Keratinocyte (primary cell): ENCODE measurements around the gene FLII. TPM values are rescaled to one million over a fixed set of nuclear protein-coding genes. Genes with fewer than 3 reads are reported as not detected.

Experiments used
- DNase-seq: peaks from one replicate; pipeline ENCODE4 v3.0.0-alpha.2; 2011; ENCODE audit warnings: low read depth, missing footprints, low spot score
- FAIRE-seq: peaks from 2 replicates; lab custom pipeline; 2011; peaks lifted over from hg19 to GRCh38; lab: Jason Lieb, UNC
- H2AFZ ChIP-seq: 2 replicates; pipeline ENCODE4 v1.6.0; 2012; ENCODE audit warnings: low read length, control low read depth, inconsistent platforms; ENCODE audit not compliant: control insufficient read depth
- H3K27ac ChIP-seq: 2 replicates; pipeline ENCODE4 v1.5.1; 2011; ENCODE audit warnings: low read length; ENCODE audit not compliant: control insufficient read depth, insufficient read depth
- H3K27me3 ChIP-seq: 3 replicates; pipeline ENCODE4 v1.6.0; 2011; ENCODE audit warnings: low read length; ENCODE audit not compliant: control insufficient read depth, insufficient read depth; ENCODE audit errors: extremely low read depth
- H3K36me3 ChIP-seq, 2 experiments: 2 replicates in 1 of 2; 3 replicates in 1 of 2; pipeline ENCODE4 v1.5.1; 2011; ENCODE audit warnings: low read length in 2 of 2, mild to moderate bottlenecking in 1 of 2; ENCODE audit not compliant: control insufficient read depth in 2 of 2, insufficient read depth in 2 of 2; ENCODE audit errors: extremely low read depth in 1 of 2
- H3K4me1 ChIP-seq: 3 replicates; pipeline ENCODE4 v1.5.1; 2011; ENCODE audit warnings: low read length; ENCODE audit not compliant: control insufficient read depth, insufficient read depth; ENCODE audit errors: extremely low read depth
- H3K4me2 ChIP-seq: 3 replicates; pipeline ENCODE4 v1.6.0; 2011; ENCODE audit warnings: low read depth, low read length; ENCODE audit not compliant: control insufficient read depth, insufficient read depth; ENCODE audit errors: extremely low read depth
- H3K4me3 ChIP-seq, 3 experiments: fragments of 200-600 bp in 1 of 3; sonication (generic) in 1 of 3; 2 replicates in 2 of 3; 3 replicates in 1 of 3; pipeline ENCODE4 v1.5.1; 2011 to 2016; ENCODE audit warnings: low read length in 3 of 3, mild to moderate bottlenecking in 3 of 3, control low read depth in 2 of 3, inconsistent platforms in 1 of 3, low read depth in 1 of 3, mixed read lengths in 1 of 3, mixed run types in 1 of 3, moderate library complexity in 1 of 3; ENCODE audit not compliant: control insufficient read depth in 2 of 3, insufficient read depth in 2 of 3; ENCODE audit errors: extremely low read depth in 1 of 3
- H3K79me2 ChIP-seq: 2 replicates; pipeline ENCODE4 v1.6.0; 2012; ENCODE audit warnings: low read length; ENCODE audit not compliant: control insufficient read depth, insufficient read depth
- H3K9ac ChIP-seq: 3 replicates; pipeline ENCODE4 v1.6.0; 2011; ENCODE audit warnings: low read length; ENCODE audit not compliant: control insufficient read depth, insufficient read depth; ENCODE audit errors: extremely low read depth
- H3K9me1 ChIP-seq: 3 replicates; pipeline ENCODE4 v1.6.0; 2011; ENCODE audit warnings: low read length; ENCODE audit not compliant: control insufficient read depth, insufficient read depth; ENCODE audit errors: extremely low read depth
- H3K9me3 ChIP-seq: 2 replicates; pipeline ENCODE4 v1.5.1; 2012; ENCODE audit warnings: low read depth, low read length; ENCODE audit not compliant: control insufficient read depth
- H4K20me1 ChIP-seq: 3 replicates; pipeline ENCODE4 v1.6.0; 2011; ENCODE audit warnings: low read length; ENCODE audit not compliant: control insufficient read depth, insufficient read depth; ENCODE audit errors: extremely low read depth
- CTCF ChIP-seq, 3 experiments: IDR thresholded peaks in 1 of 3; conservative IDR thresholded peaks in 1 of 3; optimal IDR thresholded peaks in 1 of 3; 2 replicates in 2 of 3; 3 replicates in 1 of 3; pipeline versions ENCODE3 to v1.5.1; 2011; ENCODE audit warnings: low read length in 3 of 3, mild to moderate bottlenecking in 3 of 3, moderate library complexity in 2 of 3, control low read depth in 1 of 3, inconsistent platforms in 1 of 3; ENCODE audit not compliant: insufficient read depth in 2 of 3; ENCODE audit errors: extremely low read depth in 1 of 3
- EZH2 ChIP-seq: IDR thresholded peaks from one replicate; pipeline ENCODE4 v1.6.1; 2012; ENCODE audit warnings: inconsistent platforms, mild to moderate bottlenecking, low read length, moderate library complexity
- dilution Hi-C: fragments of 300-500 bp; cut with MboI; formaldehyde crosslinking; loops from one replicate; pipeline ENCODE4 v1.7.0; 2020; ENCODE audit warnings: low sequenced_read_pairs; ENCODE audit not compliant: extremely low pct_ligation_motif_present
- polyA plus RNA-seq, 5 experiments: library from polyadenylated mRNA; depleted of rRNA in 3 of 5; stranded (reverse) in 3 of 5; stranded (forward) in 1 of 5; unstranded in 1 of 5; fragments of >200 nt; gene quantifications; 1 replicate in 1 of 5; 2 replicates in 3 of 5; 3 replicates in 1 of 5; pipeline versions ENCODE4 v1.2.1 to v1.2.3, GENCODE V29; 2011 to 2012; ENCODE audit warnings: missing spikeins in 2 of 5, low read depth in 1 of 5, low replicate concordance in 1 of 5

Gene FLII
- polyA plus RNA-seq, 1 donor (not counting 4 experiments of a cell fraction or from before 2014, with no cell fraction given) = 376 TPM

GRCh38 chr17:18224053-18224386 lies 34.5 kb downstream of the FLII start:
- Histone ChIP-seq H3K27me3 (no peaks in the 10 kb centered on the region), H3K4me3 (no peak overlapping the region), H3K4me1 (peaks cover 8% of the 10 kb centered on the region), H3K27ac (no peak overlapping the region), H3K4me2 (no peak overlapping the region), H2AFZ (no peak overlapping the region), H3K9me1 (peaks cover 2% of the 10 kb centered on the region), H3K36me3 (no peaks in the 10 kb centered on the region), H3K9me3 (no peaks in the 10 kb centered on the region), H4K20me1 (no peaks in the 10 kb centered on the region), H3K9ac (no peak overlapping the region), H3K79me2 (peaks cover 23% of the 10 kb centered on the region)
- FAIRE-seq = no peak
- dilution Hi-C loops = no loop called here
- DNase-seq = no peak
- TF ChIP-seq CTCF (optimal IDR thresholded peaks at IDR 0.05 in 1 of 3, IDR thresholded peaks at IDR 0.05 in 1 of 3, conservative IDR thresholded peaks at IDR 0.05 in 1 of 3; ENCODE audit: extremely low read depth in 1 of 3, insufficient read depth in 2 of 3, low read length in 3 of 3) (no peak), EZH2 (no peak)

- H3K4me1 ChIP-seq = no peaks in the 10 kb centered on the region
- H3K27ac ChIP-seq = no peak overlapping the region
- TF ChIP-seq EZH2 = no peak
- H3K9ac ChIP-seq = no peak overlapping the region
- dilution Hi-C loops = no loop called here
- no peak overlapping the region for H3K4me2 ChIP-seq
- H3K9me1 ChIP-seq = no peaks in the 10 kb centered on the region
- H3K36me3 ChIP-seq = no peaks in the 10 kb centered on the region
- FAIRE-seq (no peak), DNase-seq (no peak)
- no peak overlapping the region for H2AFZ ChIP-seq
- no peaks in the 10 kb centered on the region for H3K9me3 ChIP-seq
- no peaks in the 10 kb centered on the region for H4K20me1 ChIP-seq
- no peaks in the 10 kb centered on the region for H3K79me2 ChIP-seq
- H3K27me3 ChIP-seq = no peaks in the 10 kb centered on the region
- no peak overlapping the region for H3K4me3 ChIP-seq
These were observed 39.7 kb downstream of the FLII start for GRCh38 chr17:18218756-18219415.
